Brain microvascular endothelial cell (primary cell): ENCODE measurements around the gene TULP4.

Experiments
- DNase-seq: peaks from one replicate; pipeline ENCODE4 v3.0.0-alpha.2; 2020
- H3K27ac ChIP-seq: fragments of 250-450 bp; sonication (Bioruptor Pico); 2 replicates; pipeline ENCODE4 v1.5.1; 2020; ENCODE audit warnings: mild to moderate bottlenecking, moderate library complexity
- H3K27me3 ChIP-seq: fragments of 250-450 bp; sonication (Bioruptor Pico); replicated peaks from 2 replicates; pipeline ENCODE4 v1.5.1; 2020; ENCODE audit warnings: mild to moderate bottlenecking
- H3K36me3 ChIP-seq: fragments of 250-450 bp; sonication (Bioruptor Pico); replicated peaks from 2 replicates; pipeline ENCODE4 v1.5.1; 2020; ENCODE audit warnings: mild to moderate bottlenecking
- H3K4me3 ChIP-seq: 2 replicates; pipeline ENCODE4 v1.5.1; 2011; ENCODE audit warnings: low read depth, mild to moderate bottlenecking, control low read depth, low read length, moderate library complexity
- CTCF ChIP-seq: IDR thresholded peaks from 2 replicates; pipeline ENCODE4 v1.5.1; 2011; ENCODE audit warnings: low read depth, mild to moderate bottlenecking, moderate library complexity, low read length, control low read depth, inconsistent platforms; ENCODE audit errors: missing control alignments
- in situ Hi-C: cut with HindIII; loops from 2 replicates; pipeline ENCODE4 v1.10.0; 2017; ENCODE audit warnings: low sequenced_read_pairs, low pct_ligation_motif_present

TULP4 gene

GRCh38 chr6:158406736-158407135 lies 94.5 kb downstream of the TULP4 start:
- Histone ChIP-seq H3K4me3 (no peak overlapping the region), H3K27ac (no peak overlapping the region), H3K36me3 (no peaks in the 10 kb centered on the region), H3K27me3 (no peaks in the 10 kb centered on the region)
- no peak for TF ChIP-seq CTCF
- in situ Hi-C loops: no loop called here
- no peak for DNase-seq

- in situ Hi-C loops: no loop called here
- H3K27me3 ChIP-seq: no peaks in the 10 kb centered on the region
- DNase-seq: no peak
- no peak for TF ChIP-seq CTCF
- H3K4me3 ChIP-seq: no peak overlapping the region
- H3K36me3 ChIP-seq: no peaks in the 10 kb centered on the region
- peak overlapping the region; percentile 87 for H3K27ac ChIP-seq
Measured at GRCh38 chr6:158408013-158408412, 95.7 kb downstream of the TULP4 start.

- TF ChIP-seq CTCF: no peak
- H3K27me3 ChIP-seq: no peaks in the 10 kb centered on the region
- H3K4me3 ChIP-seq: no peak overlapping the region
- peaks cover 3% of the 10 kb centered on the region for H3K36me3 ChIP-seq
- in situ Hi-C loops: no loop called here
- peak overlapping the region; percentile 87 for H3K27ac ChIP-seq
- DNase-seq: peak; percentile 84
Measured at GRCh38 chr6:158408552-158409130, 96.4 kb downstream of the TULP4 start.

- peak overlapping the region; percentile 87 for H3K27ac ChIP-seq
- peak; percentile 34 for DNase-seq
Measured at GRCh38 chr6:158409451-158409850, 97.2 kb downstream of the TULP4 start.

GRCh38 chr6:158410784-158411183 lies 98.5 kb downstream of the TULP4 start:
- no peak for TF ChIP-seq CTCF
- no peak for DNase-seq
- in situ Hi-C loops: no loop called here
- Histone ChIP-seq H3K27me3 (no peaks in the 10 kb centered on the region), H3K36me3 (peaks cover 8% of the 10 kb centered on the region), H3K4me3 (no peak overlapping the region), H3K27ac (no peak overlapping the region)

More at GRCh38 chr6:158409451-158409850, 97.2 kb downstream of the TULP4 start:
- peaks cover 6% of the 10 kb centered on the region for H3K36me3 ChIP-seq
- H3K27me3 ChIP-seq: no peaks in the 10 kb centered on the region
- in situ Hi-C loops: no loop called here
- TF ChIP-seq CTCF: no peak
- H3K4me3 ChIP-seq: no peak overlapping the region

GRCh38 chr6:158411998-158412397 lies 99.7 kb downstream of the TULP4 start:
- Histone ChIP-seq H3K4me3 (no peak overlapping the region), H3K27me3 (no peaks in the 10 kb centered on the region), H3K27ac (no peak overlapping the region), H3K36me3 (peaks cover 8% of the 10 kb centered on the region)
- in situ Hi-C loops: no loop called here
- no peak for TF ChIP-seq CTCF
- DNase-seq: no peak
